ENCODE results near the gene CCDC148.

The CCDC148 gene

GRCh38 chr2:158481116-158481515 lies 24.6 kb upstream of the CCDC148 start:
- TF ChIP-seq CTCF (IDR thresholded peaks at IDR 0.05; ENCODE audit: insufficient read depth, low read length, poor library complexity, severe bottlenecking) (no peak), EZH2phosphoT487 (conservative IDR thresholded peaks at IDR 0.05; ENCODE audit: low read length) (no peak)
- no peaks in the 10 kb centered on the region for H3K79me2 ChIP-seq (ENCODE audit: insufficient read depth, low read length)
- no peaks in the 10 kb centered on the region for H3K9me2 ChIP-seq (replicated peaks; ENCODE audit: insufficient read depth, low read length)
- H4K20me1 ChIP-seq (ENCODE audit: low read depth, low read length): no peaks in the 10 kb centered on the region
- no peaks in the 10 kb centered on the region for H3F3A ChIP-seq (ENCODE audit: insufficient read depth)
- no peak overlapping the region for H3K9ac ChIP-seq (ENCODE audit: low read length)
- no peak overlapping the region for H2AFZ ChIP-seq (ENCODE audit: low read depth, low read length, severe bottlenecking)
- no peak overlapping the region for H3K4me2 ChIP-seq (ENCODE audit: low read depth, low read length, poor library complexity, severe bottlenecking)
- no peak overlapping the region for H3K27ac ChIP-seq (ENCODE audit: low read depth, low read length)
- H3K9me3 ChIP-seq (ENCODE audit: insufficient read depth, low read length): no peaks in the 10 kb centered on the region
- H3K27me3 ChIP-seq (ENCODE audit: low read length): no peaks in the 10 kb centered on the region
- no peak overlapping the region for H3K4me3 ChIP-seq (ENCODE audit: insufficient read depth, low read length, poor library complexity, severe bottlenecking)
- H3K36me3 ChIP-seq (ENCODE audit: low read length): no peaks in the 10 kb centered on the region

GRCh38 chr2:158478816-158479215 lies 22.3 kb upstream of the CCDC148 start:
- H3K79me2 ChIP-seq (ENCODE audit: insufficient read depth, low read length): no peaks in the 10 kb centered on the region

GRCh38 chr2:158478237-158478636 lies 21.7 kb upstream of the CCDC148 start:
- Histone ChIP-seq H3K27me3 (ENCODE audit: low read length) (no peaks in the 10 kb centered on the region), H4K20me1 (ENCODE audit: low read depth, low read length) (no peaks in the 10 kb centered on the region), H3K9me2 (replicated peaks; ENCODE audit: insufficient read depth, low read length) (no peaks in the 10 kb centered on the region), H3K4me3 (ENCODE audit: insufficient read depth, low read length, poor library complexity, severe bottlenecking) (no peak overlapping the region), H3K79me2 (ENCODE audit: insufficient read depth, low read length) (no peaks in the 10 kb centered on the region), H3K27ac (ENCODE audit: low read depth, low read length) (no peak overlapping the region), H3K9ac (ENCODE audit: low read length) (no peak overlapping the region), H3K36me3 (ENCODE audit: low read length) (no peaks in the 10 kb centered on the region), H2AFZ (ENCODE audit: low read depth, low read length, severe bottlenecking) (no peak overlapping the region), H3K9me3 (ENCODE audit: insufficient read depth, low read length) (no peaks in the 10 kb centered on the region), H3F3A (ENCODE audit: insufficient read depth) (no peaks in the 10 kb centered on the region), H3K4me2 (ENCODE audit: low read depth, low read length, poor library complexity, severe bottlenecking) (no peak overlapping the region)
- TF ChIP-seq EZH2phosphoT487 (conservative IDR thresholded peaks at IDR 0.05; ENCODE audit: low read length) (no peak), CTCF (IDR thresholded peaks at IDR 0.05; ENCODE audit: insufficient read depth, low read length, poor library complexity, severe bottlenecking) (no peak)

More at GRCh38 chr2:158478816-158479215, 22.3 kb upstream of the CCDC148 start:
- Histone ChIP-seq H3K36me3 (ENCODE audit: low read length) (no peaks in the 10 kb centered on the region), H3K27ac (ENCODE audit: low read depth, low read length) (no peak overlapping the region), H3K27me3 (ENCODE audit: low read length) (no peaks in the 10 kb centered on the region), H3K4me3 (ENCODE audit: insufficient read depth, low read length, poor library complexity, severe bottlenecking) (no peak overlapping the region), H3F3A (ENCODE audit: insufficient read depth) (no peaks in the 10 kb centered on the region), H3K9me3 (ENCODE audit: insufficient read depth, low read length) (no peaks in the 10 kb centered on the region), H4K20me1 (ENCODE audit: low read depth, low read length) (no peaks in the 10 kb centered on the region), H3K9ac (ENCODE audit: low read length) (no peak overlapping the region), H3K9me2 (replicated peaks; ENCODE audit: insufficient read depth, low read length) (no peaks in the 10 kb centered on the region), H3K4me2 (ENCODE audit: low read depth, low read length, poor library complexity, severe bottlenecking) (no peak overlapping the region), H2AFZ (ENCODE audit: low read depth, low read length, severe bottlenecking) (no peak overlapping the region)
- TF ChIP-seq CTCF (IDR thresholded peaks at IDR 0.05; ENCODE audit: insufficient read depth, low read length, poor library complexity, severe bottlenecking) (no peak), EZH2phosphoT487 (conservative IDR thresholded peaks at IDR 0.05; ENCODE audit: low read length) (no peak)
